GM13977 (cell line): ENCODE results near the gene DACT2.
"Not testable (repeated sequence)": the region's sequence is repeated elsewhere in the genome, so short reads cannot be mapped to it uniquely, and the experiment has no call there.

Source experiments
- DNase-seq: peaks from one replicate; pipeline ENCODE4 v3.0.0; 2012; ENCODE audit warnings: low spot score
- in situ Hi-C: fragments of 300-500 bp; cut with MboI; formaldehyde crosslinking; loops from one replicate; pipeline ENCODE4 v1.12.0; 2022; ENCODE audit warnings: low sequenced_read_pairs, low pct_unique_long_range_greater_than_20kb, mixed read lengths, inconsistent platforms; ENCODE audit not compliant: unreplicated experiment
- TF ChIP-seq, protein P1 (sequence below): IDR thresholded peaks from 2 replicates; pipeline ENCODE4 v1.5.1; 2012; ENCODE audit warnings: mild to moderate bottlenecking, control low read depth; ENCODE audit not compliant: insufficient read depth; ENCODE audit errors: extremely low read depth, missing control alignments

The DACT2 gene

DNA sequence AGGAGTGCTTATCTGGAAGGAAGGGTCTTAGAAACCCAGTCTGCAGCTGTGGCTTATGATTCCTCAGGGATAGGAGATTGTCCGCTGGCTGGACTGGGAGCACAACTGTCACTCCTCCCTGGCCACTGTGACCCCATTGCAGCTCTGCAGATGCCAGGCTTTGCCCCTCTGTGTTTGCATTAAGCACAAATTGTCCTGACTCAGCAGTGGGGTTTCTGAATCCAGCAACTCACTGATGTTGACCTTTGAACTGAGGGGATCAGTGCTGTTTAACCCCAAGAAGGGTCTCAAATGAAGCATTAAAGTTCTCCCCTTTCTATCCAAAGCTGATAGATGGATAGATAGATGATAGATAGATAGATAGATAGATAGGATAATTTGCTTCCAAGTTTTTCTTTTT is 29.5 kb downstream of the DACT2 start:
- no peak for DNase-seq
- in situ Hi-C loops, result no loop called here
- TF ChIP-seq, protein P1, sequence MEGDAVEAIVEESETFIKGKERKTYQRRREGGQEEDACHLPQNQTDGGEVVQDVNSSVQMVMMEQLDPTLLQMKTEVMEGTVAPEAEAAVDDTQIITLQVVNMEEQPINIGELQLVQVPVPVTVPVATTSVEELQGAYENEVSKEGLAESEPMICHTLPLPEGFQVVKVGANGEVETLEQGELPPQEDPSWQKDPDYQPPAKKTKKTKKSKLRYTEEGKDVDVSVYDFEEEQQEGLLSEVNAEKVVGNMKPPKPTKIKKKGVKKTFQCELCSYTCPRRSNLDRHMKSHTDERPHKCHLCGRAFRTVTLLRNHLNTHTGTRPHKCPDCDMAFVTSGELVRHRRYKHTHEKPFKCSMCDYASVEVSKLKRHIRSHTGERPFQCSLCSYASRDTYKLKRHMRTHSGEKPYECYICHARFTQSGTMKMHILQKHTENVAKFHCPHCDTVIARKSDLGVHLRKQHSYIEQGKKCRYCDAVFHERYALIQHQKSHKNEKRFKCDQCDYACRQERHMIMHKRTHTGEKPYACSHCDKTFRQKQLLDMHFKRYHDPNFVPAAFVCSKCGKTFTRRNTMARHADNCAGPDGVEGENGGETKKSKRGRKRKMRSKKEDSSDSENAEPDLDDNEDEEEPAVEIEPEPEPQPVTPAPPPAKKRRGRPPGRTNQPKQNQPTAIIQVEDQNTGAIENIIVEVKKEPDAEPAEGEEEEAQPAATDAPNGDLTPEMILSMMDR, result no peak

GRCh38 chr6:168289571-168289962 is 30.0 kb downstream of the DACT2 start:
- in situ Hi-C loops, result no loop called here
- TF ChIP-seq, protein P1, result no peak
- DNase-seq, result no peak

- in situ Hi-C loops, result no loop called here
- TF ChIP-seq, protein P1, result no peak
- no peak for DNase-seq
These were observed 30.6 kb downstream of the DACT2 start for GRCh38 chr6:168288781-168289570.

DNA sequence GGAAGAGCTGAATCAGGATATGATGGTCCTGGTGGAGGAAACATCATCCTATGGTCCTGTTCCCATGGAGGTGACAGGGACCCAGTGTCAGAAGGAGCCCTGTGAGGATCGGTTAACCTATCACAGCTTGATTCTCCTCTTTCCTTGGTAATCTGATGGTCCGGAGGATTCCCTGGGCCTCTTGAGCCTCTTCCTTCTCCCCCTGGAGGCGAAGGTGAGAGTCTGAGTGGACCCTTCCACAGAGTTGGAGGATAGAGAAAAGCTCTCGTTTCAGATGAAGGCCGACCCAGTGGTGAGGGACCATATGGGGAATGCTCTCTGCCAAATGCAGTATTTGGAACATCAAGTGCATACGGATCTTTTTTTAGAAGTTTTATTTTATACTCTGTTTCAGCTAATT is 32.1 kb downstream of the DACT2 start:
- in situ Hi-C loops, DNase-seq: not testable (repeated sequence)

DNA sequence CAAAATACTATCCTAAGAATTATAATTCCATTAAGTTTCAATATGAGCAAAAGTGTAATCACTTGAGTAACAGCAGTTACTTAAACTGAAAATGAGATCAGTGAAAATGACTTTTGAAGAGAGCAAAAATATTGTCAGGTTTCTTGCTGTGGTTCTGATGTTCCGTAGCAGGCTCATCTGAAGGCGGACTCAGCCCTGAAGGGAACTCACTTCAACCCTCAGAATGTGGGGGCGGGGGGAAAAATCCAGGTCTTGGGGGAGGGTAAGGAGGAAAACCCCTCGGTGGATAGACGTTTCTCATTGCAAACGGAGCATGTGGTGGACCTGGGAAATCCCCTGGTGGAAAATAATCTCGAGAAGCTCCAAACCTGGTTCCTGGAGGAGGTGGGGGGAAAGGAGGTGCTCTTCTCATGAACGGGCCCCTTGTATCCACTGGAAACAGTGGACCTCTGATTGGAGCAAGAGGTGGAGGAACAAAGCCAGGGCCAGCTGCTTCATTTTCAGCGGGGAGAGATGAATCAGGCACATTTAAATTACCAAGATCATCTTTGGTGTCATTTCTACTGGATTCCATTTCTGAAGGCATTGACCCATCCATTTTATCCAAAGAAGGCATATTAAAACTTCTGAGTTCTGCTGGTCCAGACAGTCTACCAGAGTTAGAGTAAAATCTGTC is 32.7 kb downstream of the DACT2 start:
- DNase-seq, in situ Hi-C loops: not testable (repeated sequence)

- DNase-seq, result no peak
- TF ChIP-seq, protein P1, result no peak
- in situ Hi-C loops, result no loop called here
These were observed 33.5 kb downstream of the DACT2 start for GRCh38 chr6:168286116-168286515.

- in situ Hi-C loops, result no loop called here
- DNase-seq, result no peak
These were observed 34.1 kb downstream of the DACT2 start for GRCh38 chr6:168285456-168285855.

More at GRCh38 chr6:168285456-168285855, 34.1 kb downstream of the DACT2 start:
- TF ChIP-seq, protein P1, result no peak
